Stimulated activated CD4-positive, alpha-beta T cell treated with anti-CD3 and anti-CD28 coated beads, TNF-alpha, amount 100 ng/mL, for 4 hours (primary cell): ENCODE data around the gene SMG6.
A peak's percentile ranks its signal among the peaks of the same experiment; 100 is the strongest.

ENCODE experiments used
- DNase-seq, 3 experiments: peaks; one replicate each; pipeline ENCODE4 v3.0.0-alpha.2; 2020; ENCODE audit warnings: low read depth in 3 of 3

SMG6 gene

GRCh38 chr17:2105663-2106062 is 197.9 kb downstream of the SMG6 start:
- DNase-seq, result no peak

- DNase-seq, result no peak
Measured at GRCh38 chr17:2102931-2103809, 200.4 kb downstream of the SMG6 start.

- DNase-seq, result no peak
Measured at GRCh38 chr17:2101448-2102257, 201.9 kb downstream of the SMG6 start.

- DNase-seq, result no peak
Measured at GRCh38 chr17:2095536-2095910, 208.1 kb downstream of the SMG6 start.

GRCh38 chr17:2094891-2095535 is 208.6 kb downstream of the SMG6 start:
- DNase-seq, result no peak

GRCh38 chr17:2093349-2093748 is 210.2 kb downstream of the SMG6 start:
- no peak for DNase-seq

GRCh38 chr17:2092253-2092652 is 211.3 kb downstream of the SMG6 start:
- no peak for DNase-seq

GRCh38 chr17:2090804-2091534 is 212.6 kb downstream of the SMG6 start:
- no peak for DNase-seq

- no peak for DNase-seq
Measured at GRCh38 chr17:2090210-2090641, 213.4 kb downstream of the SMG6 start.

- DNase-seq, result no peak
Measured at GRCh38 chr17:2089021-2089422, 214.6 kb downstream of the SMG6 start.

- DNase-seq, result peak in 1 of 3 experiments; percentile 16
Measured at GRCh38 chr17:2087597-2088211, 215.9 kb downstream of the SMG6 start.

GRCh38 chr17:2086306-2086705 is 217.3 kb downstream of the SMG6 start:
- no peak for DNase-seq

- DNase-seq, result no peak
Measured at GRCh38 chr17:2085648-2085949, 218.0 kb downstream of the SMG6 start.

- DNase-seq, result no peak
Measured at GRCh38 chr17:2084766-2085647, 218.6 kb downstream of the SMG6 start.

- DNase-seq, result no peak
Measured at GRCh38 chr17:2084036-2084765, 219.4 kb downstream of the SMG6 start.

GRCh38 chr17:2083613-2084035 is 220.0 kb downstream of the SMG6 start:
- no peak for DNase-seq

- no peak for DNase-seq
Measured at GRCh38 chr17:2082003-2082781, 221.4 kb downstream of the SMG6 start.

GRCh38 chr17:2081564-2081963 is 222.0 kb downstream of the SMG6 start:
- no peak for DNase-seq

- no peak for DNase-seq
Measured at GRCh38 chr17:2077040-2077439, 226.5 kb downstream of the SMG6 start.
